SIG-M5 treated with dmso at 0.1 percent for 504 hours (cell line): ENCODE results near the gene CLK1.
"Not testable (repeated sequence)": the region's sequence is repeated elsewhere in the genome, so short reads cannot be mapped to it uniquely, and the experiment has no call there.

Source experiments
- DNase-seq: peaks from one replicate; lab custom pipeline; 2025; ENCODE audit not compliant: unreplicated experiment; lab: John Stamatoyannopoulos, UW

The CLK1 gene

GRCh38 chr2:200864176-200865034, at the start of gene CLK1:
Gene CLK1, minus strand, starts transcription at chr2:200864658. Its CDS starts 2,796 bp downstream, at chr2:200861862.
- DNase-seq: peak; percentile 90

GRCh38 chr2:200913654-200914053, 49.2 kb upstream of the CLK1 start:
- no peak for DNase-seq

- DNase-seq: no peak
Measured at GRCh38 chr2:200909958-200910357, 45.5 kb upstream of the CLK1 start.

GRCh38 chr2:200905618-200906296, 41.3 kb upstream of the CLK1 start:
- peak; percentile 64 for DNase-seq

GRCh38 chr2:200901459-200902072, 37.1 kb upstream of the CLK1 start:
- peak; percentile 98 for DNase-seq

GRCh38 chr2:200899482-200899881, 35.0 kb upstream of the CLK1 start:
- no peak for DNase-seq

- DNase-seq: peak; percentile 98
Measured at GRCh38 chr2:200888704-200889625, 24.5 kb upstream of the CLK1 start, which contains the start of the genes NIF3L1 and PPIL3. Gene NIF3L1, plus strand, starts transcription at chr2:200889371. Its CDS starts 2,573 bp downstream, at chr2:200891944. Gene PPIL3, minus strand, starts transcription at chr2:200889077. Its CDS starts 1,462 bp downstream, at chr2:200887615.

GRCh38 chr2:200881715-200882249, 17.3 kb upstream of the CLK1 start:
- DNase-seq: not testable (repeated sequence)

GRCh38 chr2:200878289-200878880, 13.9 kb upstream of the CLK1 start:
- no peak for DNase-seq

- DNase-seq: no peak
Measured at GRCh38 chr2:200877443-200877842, 13.0 kb upstream of the CLK1 start.

- no peak for DNase-seq
Measured at GRCh38 chr2:200873560-200873959, 9.1 kb upstream of the CLK1 start.

GRCh38 chr2:200871151-200871550, 6.7 kb upstream of the CLK1 start:
- DNase-seq: no peak

- DNase-seq: no peak
Measured at GRCh38 chr2:200869014-200869413, 4.6 kb upstream of the CLK1 start.

GRCh38 chr2:200863782-200864175, 679 bp downstream of the CLK1 start:
- peak; percentile 67 for DNase-seq

GRCh38 chr2:200862532-200863000, 1.9 kb downstream of the CLK1 start:
- DNase-seq: peak; percentile 61

- no peak for DNase-seq
Measured at GRCh38 chr2:200861617-200862155, 2.8 kb downstream of the CLK1 start.

GRCh38 chr2:200860092-200860795, 4.2 kb downstream of the CLK1 start:
- no peak for DNase-seq

GRCh38 chr2:200856806-200857205, 7.7 kb downstream of the CLK1 start:
- DNase-seq: no peak

GRCh38 chr2:200852605-200853004, 11.9 kb downstream of the CLK1 start:
- no peak for DNase-seq
